GM12864 (cell line): ENCODE data around the gene NCKAP5.

Source experiments
- DNase-seq: peaks from one replicate; pipeline ENCODE4 v3.0.0-alpha.2; 2011; ENCODE audit warnings: low read depth
- H3K4me3 ChIP-seq: 2 replicates; pipeline ENCODE4 v1.5.1; 2011; ENCODE audit warnings: mild to moderate bottlenecking, low read depth, low read length, control low read depth
- TF ChIP-seq, protein P1 (sequence below): IDR thresholded peaks from 2 replicates; pipeline ENCODE4 v1.5.1; 2011; ENCODE audit warnings: low read depth, mild to moderate bottlenecking, moderate library complexity, low read length, control low read depth, inconsistent platforms; ENCODE audit errors: missing control alignments

The NCKAP5 gene

GRCh38 chr2:133425612-133426011, 142.7 kb downstream of the NCKAP5 start:
- TF ChIP-seq, protein P1, sequence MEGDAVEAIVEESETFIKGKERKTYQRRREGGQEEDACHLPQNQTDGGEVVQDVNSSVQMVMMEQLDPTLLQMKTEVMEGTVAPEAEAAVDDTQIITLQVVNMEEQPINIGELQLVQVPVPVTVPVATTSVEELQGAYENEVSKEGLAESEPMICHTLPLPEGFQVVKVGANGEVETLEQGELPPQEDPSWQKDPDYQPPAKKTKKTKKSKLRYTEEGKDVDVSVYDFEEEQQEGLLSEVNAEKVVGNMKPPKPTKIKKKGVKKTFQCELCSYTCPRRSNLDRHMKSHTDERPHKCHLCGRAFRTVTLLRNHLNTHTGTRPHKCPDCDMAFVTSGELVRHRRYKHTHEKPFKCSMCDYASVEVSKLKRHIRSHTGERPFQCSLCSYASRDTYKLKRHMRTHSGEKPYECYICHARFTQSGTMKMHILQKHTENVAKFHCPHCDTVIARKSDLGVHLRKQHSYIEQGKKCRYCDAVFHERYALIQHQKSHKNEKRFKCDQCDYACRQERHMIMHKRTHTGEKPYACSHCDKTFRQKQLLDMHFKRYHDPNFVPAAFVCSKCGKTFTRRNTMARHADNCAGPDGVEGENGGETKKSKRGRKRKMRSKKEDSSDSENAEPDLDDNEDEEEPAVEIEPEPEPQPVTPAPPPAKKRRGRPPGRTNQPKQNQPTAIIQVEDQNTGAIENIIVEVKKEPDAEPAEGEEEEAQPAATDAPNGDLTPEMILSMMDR, result no peak
- no peak overlapping the region for H3K4me3 ChIP-seq
- no peak for DNase-seq

DNA sequence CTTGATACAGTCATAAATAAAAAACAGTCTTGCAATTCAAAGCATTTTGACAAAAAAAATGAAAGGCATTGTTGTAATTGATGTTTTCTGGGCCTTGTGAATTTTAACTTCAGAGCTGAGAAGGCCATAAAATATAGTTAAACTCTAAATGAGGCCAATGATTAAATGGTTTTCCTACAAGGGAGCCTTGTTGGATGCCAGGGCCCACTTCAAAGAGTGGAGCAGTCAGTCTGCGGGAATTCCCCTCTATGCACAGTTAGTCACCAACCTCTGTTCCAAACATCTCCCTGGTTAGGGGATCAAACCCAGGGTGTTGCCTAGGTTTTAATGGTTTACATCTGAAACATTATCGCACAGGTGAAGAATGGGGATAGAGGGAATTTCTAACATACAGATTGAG, 143.4 kb downstream of the NCKAP5 start:
- no peak for DNase-seq

DNA sequence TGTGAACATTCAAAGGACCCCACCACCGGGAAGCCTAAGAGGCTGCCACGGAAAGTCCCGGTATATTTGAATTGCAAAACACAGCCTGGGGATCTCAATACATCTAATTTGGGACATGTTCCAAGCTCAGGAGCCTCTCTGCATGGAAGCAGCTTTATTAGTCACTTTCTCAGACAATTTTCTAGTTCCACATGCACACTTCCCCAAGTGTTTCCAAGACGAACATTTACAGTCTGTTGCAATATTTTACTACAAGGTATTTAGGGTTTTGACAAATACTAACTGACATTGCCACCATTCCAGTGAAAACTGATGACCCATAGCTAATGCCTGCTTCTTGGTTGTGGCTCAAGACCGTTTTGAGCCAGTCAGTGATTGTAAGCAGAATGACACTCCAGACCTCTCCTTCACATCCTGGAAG, 145.3 kb downstream of the NCKAP5 start:
- H3K4me3 ChIP-seq, result no peak overlapping the region
- TF ChIP-seq, protein P1, result no peak
- DNase-seq, result no peak

More for the DNA sequence above, 143.4 kb downstream of the NCKAP5 start:
- H3K4me3 ChIP-seq, result no peak overlapping the region
- TF ChIP-seq, protein P1, result no peak

DNA sequence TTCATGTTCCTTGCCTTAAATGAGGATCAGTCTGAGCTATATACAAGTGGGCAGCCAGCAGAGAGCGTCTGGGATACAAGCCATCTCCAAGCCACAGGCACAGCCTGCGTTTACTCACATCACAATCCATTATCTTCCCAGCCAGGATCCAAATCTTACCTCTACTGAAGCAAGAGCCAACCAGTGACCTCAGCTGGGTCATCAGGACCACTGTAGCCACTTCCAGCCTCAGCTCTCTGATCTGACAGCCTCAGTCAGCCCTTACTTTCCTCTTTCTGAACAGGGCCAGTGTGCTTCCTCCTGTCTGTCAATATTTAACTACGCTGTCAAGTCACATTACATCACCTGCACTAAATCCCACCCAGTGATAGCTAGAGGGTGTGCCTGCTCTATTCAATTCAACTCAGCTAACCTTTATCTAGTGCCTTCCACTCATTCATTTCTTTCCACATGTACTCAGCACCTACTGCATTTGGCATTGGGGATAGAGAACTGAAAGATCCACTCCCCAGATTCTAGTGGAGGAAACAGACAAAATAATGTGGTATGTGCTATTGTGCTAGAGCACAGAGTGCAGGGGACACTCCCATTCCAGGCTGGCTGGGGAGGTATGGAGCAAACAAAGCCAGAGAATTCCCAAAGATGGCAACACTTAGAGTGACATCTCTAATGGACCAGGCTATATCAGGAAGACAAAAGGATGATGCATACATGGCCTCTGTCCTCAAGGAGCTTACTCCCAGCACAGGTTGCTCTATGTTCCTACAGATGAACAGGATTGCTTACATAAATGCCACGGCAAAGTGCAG, 146.5 kb downstream of the NCKAP5 start:
- no peak overlapping the region for H3K4me3 ChIP-seq
- TF ChIP-seq, protein P1, result no peak
- DNase-seq, result no peak

DNA sequence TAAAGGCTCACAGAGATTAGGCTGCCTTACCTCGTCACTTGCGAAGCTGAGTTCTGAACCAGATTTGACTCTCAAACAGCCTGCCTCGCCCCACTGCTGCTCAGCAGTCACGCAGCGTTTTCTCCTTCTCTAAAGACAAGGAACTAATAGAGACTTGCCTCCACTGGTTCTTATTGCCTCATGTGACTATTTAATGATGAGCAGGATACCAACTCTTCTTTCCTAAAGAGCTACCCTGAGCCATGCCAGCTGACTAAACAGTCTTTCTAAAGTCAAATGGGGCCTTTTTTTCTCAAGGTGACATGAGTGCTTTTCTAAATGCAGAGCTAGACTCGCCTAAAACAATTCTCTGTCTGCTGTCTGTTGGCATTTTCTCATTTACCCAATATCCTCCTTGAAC, 147.5 kb downstream of the NCKAP5 start:
- TF ChIP-seq, protein P1, result no peak
- no peak overlapping the region for H3K4me3 ChIP-seq
- DNase-seq, result no peak

DNA sequence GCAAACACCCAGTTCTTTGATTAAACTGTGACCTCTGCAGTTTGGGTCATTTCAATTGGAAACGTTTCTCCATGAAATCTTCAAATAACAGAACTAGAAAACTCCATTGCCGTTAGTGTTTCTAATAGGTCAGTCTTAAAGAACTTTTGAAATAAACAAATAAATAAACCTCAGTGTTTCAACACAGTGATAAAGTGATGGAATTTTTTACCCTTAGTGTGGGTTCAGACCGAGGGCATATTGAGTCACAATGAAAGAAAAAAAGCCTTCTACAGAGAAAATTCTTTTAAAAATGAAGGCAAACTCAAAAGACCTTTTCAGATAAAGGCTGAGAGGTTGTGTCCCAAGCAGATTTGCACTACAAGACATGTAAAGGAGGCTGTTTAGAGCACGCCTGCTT, 149.6 kb downstream of the NCKAP5 start:
- no peak overlapping the region for H3K4me3 ChIP-seq
- TF ChIP-seq, protein P1, result no peak
- no peak for DNase-seq

DNA sequence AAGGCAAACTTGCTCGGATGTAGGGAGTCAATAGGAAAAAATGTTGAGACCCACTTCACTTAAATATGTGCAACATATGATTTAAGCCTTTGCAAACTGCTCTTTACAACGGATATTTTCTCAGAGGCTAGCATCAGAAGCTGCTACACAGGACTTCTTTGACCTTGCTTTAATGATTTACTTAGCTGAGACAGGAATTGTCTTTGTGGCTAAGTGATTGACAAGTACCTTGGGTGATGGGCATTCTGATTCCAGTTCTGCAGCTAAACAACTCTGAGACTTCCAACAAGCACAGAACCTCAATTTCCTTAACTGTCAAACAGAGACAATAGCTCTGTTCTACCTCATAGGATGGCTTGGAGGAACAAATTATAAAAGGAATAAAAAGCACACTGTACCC, 150.2 kb downstream of the NCKAP5 start:
- no peak overlapping the region for H3K4me3 ChIP-seq
- TF ChIP-seq, protein P1, result no peak
- DNase-seq, result no peak
